HG03095 (cell line): ENCODE results near the gene EVI2B.
"Not testable (repeated sequence)": the region's sequence is repeated elsewhere in the genome, so short reads cannot be mapped to it uniquely, and the experiment has no call there.

Experiments used
- ATAC-seq: cut with Tn5 transposase; IDR thresholded peaks from one replicate; pipeline ENCODE4 v1.9.1; 2021; ENCODE audit warnings: moderate library complexity; ENCODE audit not compliant: unreplicated experiment

EVI2B gene

GRCh38 chr17:31313982-31314781 lies at the start of gene EVI2B:
EVI2B (minus strand) TSS chr17:31314054; CDS start chr17:31305609, 8,445 bp downstream.
- ATAC-seq = no peak

DNA sequence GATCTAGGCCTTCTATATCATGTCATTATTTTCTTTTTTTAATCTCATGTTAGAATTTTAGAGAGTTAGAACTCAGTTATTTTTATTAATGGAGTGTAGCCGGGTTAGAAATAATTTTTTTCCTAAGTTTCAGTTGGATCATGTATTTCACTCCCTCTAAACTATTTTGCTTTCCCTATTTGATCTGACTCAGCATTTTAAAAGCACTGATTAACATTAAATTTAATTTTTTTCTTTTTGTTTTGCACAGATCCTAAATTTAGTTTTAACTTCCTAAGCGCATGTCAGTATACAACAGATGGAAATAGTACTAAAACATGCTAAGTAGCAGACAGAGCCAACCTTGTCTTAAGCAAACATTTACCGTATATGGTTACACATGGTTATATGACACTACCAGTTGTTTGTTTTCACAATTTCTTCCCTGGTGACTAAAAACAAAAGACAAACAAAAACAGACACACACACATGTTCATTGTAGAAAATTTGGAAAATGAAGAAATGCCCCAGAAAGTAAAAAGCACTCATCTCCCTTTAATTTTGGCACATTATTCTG lies 44.1 kb upstream of the EVI2B start:
- no peak for ATAC-seq

GRCh38 chr17:31357091-31357490 lies 43.2 kb upstream of the EVI2B start:
- ATAC-seq = no peak

DNA sequence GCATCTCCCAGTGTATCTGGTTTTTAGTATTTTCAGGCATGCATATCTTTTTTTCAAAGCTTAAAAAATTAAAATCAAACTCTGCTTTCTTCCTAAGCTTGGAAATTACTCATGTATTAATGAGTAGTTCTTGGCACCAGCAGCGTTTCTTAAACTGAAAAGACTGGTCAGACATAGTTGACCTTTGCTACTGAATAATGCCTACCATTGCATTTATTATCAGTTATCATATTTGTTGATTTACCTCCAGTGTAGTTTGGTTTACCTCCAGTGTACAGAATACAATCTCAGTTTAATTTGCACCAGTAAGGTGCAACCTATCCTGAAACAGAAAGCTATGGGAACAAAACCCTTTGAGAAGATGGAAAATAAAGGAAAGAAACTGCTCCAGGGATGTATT lies 42.1 kb upstream of the EVI2B start:
- ATAC-seq = no peak

GRCh38 chr17:31349454-31349853 lies 35.6 kb upstream of the EVI2B start:
- no peak for ATAC-seq

DNA sequence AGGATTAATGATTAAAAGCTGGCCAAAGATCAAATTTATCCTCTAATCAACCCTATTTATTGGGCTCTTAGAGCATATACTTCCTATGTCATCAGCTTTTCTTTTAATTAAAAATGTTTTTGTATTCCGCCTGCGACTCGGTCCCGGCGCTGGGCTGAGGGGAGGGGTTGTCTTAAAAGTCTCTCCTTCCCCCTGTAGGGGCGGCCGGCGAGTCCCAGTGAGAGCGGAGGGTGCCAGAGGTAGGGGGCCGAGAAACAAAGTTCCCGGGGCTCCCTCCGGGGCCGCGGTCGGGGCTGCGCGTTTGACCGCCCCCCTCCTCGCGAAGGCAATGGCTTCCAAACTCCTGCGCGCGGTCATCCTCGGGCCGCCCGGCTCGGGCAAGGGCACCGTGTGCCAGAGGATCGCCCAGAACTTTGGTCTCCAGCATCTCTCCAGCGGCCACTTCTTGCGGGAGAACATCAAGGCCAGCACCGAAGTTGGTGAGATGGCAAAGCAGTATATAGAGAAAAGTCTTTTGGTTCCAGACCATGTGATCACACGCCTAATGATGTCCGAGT lies 31.4 kb upstream of the EVI2B start:
- not testable (repeated sequence) for ATAC-seq

DNA sequence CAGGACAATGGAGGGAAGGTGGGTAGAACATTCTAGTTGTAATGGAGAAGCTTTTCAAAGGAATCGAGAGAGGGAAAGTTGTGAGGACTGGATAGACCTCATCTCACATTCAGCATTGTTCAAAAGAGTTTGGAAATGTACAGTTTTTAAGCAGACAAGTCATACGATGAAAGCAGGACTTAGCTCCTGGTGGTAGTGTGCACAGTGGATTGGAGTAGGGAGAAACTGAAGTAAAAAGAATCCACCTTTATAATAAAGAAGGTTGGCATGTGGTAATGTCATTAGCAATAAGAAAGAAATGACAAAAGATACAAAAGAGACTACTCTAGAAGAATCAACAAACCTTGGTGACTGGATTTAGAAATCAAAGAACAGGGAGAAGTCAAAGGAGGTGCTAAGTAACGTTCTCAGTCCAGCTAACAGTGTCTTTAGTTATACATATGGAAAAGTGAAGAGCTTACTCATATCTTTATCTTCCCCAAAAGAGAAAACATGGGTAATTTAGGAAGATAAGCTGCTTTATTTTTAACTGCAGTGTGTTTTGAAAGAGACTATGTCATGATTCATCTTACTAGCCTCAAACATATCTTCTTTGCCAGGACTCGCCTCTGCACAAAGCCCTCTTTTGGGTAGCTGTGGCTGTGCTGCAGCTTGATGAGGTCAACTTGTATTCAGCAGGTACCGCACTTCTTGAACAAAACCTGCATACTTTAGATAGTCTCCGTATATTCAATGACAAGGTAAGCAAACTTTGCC lies 26.2 kb upstream of the EVI2B start:
- no peak for ATAC-seq

GRCh38 chr17:31329221-31329620 lies 15.4 kb upstream of the EVI2B start:
- ATAC-seq = no peak

DNA sequence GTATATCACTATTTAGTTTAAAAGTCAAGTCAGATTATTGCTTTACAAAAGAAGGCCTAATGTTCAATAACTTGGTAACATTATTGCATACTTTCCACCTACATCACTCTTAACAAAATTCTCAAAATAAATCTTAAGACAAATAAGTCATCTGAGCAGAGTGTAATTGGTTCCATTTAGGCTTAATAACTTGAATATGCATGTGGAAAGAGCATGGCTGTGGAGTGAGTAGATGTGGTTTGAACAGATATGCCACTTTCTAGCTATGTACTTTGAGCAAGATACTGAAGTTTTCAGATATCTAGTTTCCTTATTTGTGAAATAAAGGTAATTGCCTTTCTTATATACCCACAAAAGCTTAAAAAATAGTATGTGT lies 14.3 kb upstream of the EVI2B start:
- no peak for ATAC-seq

DNA sequence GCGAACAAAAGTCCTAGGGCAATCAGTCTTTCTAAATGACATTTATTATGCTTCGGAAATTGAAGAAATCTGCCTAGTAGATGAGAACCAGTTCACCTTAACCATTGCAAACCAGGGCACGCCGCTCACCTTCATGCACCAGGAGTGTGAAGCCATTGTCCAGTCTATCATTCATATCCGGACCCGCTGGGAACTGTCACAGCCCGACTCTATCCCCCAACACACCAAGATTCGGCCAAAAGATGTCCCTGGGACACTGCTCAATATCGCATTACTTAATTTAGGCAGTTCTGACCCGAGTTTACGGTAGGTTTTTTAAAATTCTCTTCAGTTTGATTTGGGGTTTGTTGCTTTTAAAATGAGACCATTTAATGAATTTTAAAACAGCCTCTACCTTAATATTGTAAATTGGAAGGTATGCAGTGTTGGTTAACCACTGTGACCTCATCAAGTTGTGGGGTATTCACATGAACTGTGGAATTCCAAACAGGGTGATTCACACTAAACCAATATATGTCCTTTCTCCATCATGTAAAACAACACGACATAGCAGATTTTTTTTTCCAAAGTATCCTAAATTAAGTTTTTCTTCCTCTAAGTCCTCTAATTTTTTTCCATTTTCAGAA lies 13.8 kb upstream of the EVI2B start:
- ATAC-seq = no peak

- ATAC-seq = no peak
Observed at GRCh38 chr17:31323551-31323950, 9.7 kb upstream of the EVI2B start.

DNA sequence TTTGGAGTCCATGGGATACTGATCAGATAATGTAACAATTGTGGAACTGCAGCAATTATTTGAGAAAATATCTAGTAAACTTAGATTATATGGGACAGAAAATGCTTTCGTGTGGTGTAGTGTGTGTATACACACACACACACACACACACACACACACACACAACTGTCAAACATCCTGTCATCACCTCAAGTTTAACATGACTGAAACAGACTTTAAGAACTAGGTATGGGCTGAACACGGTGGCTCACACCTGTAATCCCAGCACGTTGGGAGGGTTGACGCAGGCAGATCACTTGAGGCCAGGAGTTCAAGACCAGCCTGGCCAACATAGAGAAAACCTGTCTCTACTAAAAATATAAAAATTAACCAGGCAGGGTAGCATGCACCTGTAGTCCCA lies 8.1 kb upstream of the EVI2B start:
- no peak for ATAC-seq

DNA sequence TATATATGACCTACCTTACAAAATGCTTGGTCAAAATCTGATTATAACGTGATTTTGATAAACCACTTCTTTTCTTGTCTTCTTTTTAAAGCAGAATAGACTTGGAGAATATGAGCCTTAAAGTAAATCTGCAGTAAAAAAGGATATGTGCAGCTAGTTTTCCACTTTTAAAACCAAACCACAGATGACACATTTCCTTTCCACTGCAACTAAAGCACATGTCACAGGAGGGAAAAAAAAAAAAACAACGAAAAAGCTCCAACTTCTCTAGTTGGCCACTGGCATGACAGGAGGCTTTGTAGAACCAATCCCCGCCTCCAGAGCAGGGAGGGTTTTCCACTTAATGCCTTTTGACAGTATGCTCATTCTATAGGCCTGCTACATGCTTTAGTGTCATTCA lies 7.6 kb upstream of the EVI2B start, which contains the start of gene EVI2A:
Gene EVI2A, minus strand, starts transcription at position 142 of the 400 bp plus-strand sequence. CDS start 2,609 bp downstream, outside the sequence.
- ATAC-seq = no peak

GRCh38 chr17:31320791-31321190 lies 6.9 kb upstream of the EVI2B start:
- no peak for ATAC-seq

- ATAC-seq = no peak
Observed at GRCh38 chr17:31320241-31320640, 6.4 kb upstream of the EVI2B start.

GRCh38 chr17:31318851-31319661 lies 5.2 kb upstream of the EVI2B start:
- ATAC-seq = no peak

DNA sequence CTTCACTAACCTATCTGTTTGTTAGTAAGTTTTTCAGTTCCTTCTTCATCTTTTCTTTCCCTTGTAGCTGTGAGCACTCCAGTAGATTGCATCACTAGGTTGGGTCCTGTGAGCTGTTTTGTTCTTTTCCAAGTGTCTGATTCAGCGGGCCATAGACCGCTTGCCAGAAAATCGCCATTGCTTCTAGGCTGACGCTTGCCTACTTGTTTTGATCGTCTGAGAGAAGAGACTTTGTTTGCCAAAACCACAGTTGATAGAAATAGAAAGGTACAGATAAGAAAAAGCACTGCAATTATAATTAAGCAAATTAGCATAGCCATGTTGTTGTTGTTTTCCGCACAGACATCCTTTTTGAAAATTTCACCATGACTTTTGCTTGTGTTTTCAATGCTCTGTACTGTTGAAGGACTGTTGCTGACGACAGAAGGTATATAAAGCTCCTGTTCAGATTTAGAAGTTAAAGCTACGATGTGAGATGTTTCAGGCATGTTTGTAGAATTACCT lies 4.5 kb upstream of the EVI2B start:
- ATAC-seq = peak; percentile 33

DNA sequence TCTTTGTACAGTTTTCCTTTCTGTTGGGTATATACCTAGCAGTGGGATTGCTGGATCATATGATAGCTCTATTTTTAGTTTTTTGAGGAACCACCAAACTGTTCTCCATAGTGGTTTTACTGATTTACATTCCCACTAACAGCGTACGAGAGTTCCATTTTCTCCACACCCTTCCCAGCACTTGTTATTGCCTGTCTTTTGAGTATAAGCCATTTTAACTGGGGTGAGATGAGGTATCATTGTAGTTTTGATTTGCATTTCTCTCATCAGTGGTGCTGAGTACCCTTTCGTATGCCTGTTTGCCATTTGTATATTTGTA lies 887 bp upstream of the EVI2B start:
- no peak for ATAC-seq

DNA sequence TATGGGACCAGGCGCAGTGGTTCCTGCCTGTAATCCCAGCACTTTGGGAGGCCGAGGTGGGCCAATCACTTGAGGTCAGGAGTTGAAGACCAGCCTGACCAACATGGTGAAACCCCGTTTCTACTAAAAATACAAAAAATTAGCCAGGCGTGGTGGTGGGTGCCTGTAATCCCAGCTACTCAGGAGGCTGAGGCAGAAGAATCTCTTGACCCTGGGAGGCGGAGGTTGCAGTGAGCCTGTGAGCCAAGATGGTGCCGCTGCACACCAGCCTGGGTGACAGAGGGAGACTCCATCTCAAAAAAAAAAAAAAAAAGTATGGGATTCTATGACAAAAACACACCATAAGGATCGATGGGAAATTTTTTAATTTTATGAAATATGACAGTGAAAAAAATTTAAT lies 1.6 kb downstream of the EVI2B start:
- not testable (repeated sequence) for ATAC-seq

- ATAC-seq = no peak
Observed at GRCh38 chr17:31311526-31311925, 2.3 kb downstream of the EVI2B start.
